HEK293 (cell line): ENCODE data around the gene CDYL2.

ENCODE experiments used
- KLF10 ChIP-seq: fragments of 450-650 bp; IDR thresholded peaks from 2 replicates; pipeline ENCODE4 v1.5.1; 2018; ENCODE audit warnings: missing biosample characterization, mild to moderate bottlenecking, missing genetic modification characterization
- PRDM1 ChIP-seq: fragments of 450-650 bp; formaldehyde crosslinking; IDR thresholded peaks from 2 replicates; pipeline ENCODE4; 2016; ENCODE audit warnings: missing biosample characterization, missing genetic modification characterization
- YY1 ChIP-seq: fragments of 450-650 bp; formaldehyde crosslinking; IDR thresholded peaks from 2 replicates; pipeline ENCODE4 v1.5.1; 2018; ENCODE audit warnings: missing biosample characterization, missing genetic modification characterization
- ZNF175 ChIP-seq: fragments of 450-650 bp; formaldehyde crosslinking; IDR thresholded peaks from 2 replicates; pipeline ENCODE4 v1.5.1; 2016; ENCODE audit warnings: missing biosample characterization, missing genetic modification characterization
- ZNF292 ChIP-seq: fragments of 450-650 bp; formaldehyde crosslinking; IDR thresholded peaks from 2 replicates; pipeline ENCODE4 v1.5.1; 2016; ENCODE audit warnings: low read depth, missing biosample characterization, missing genetic modification characterization, borderline replicate concordance
- TF ChIP-seq, protein P1 (sequence below): fragments of 450-650 bp; formaldehyde crosslinking; IDR thresholded peaks from 2 replicates; pipeline ENCODE4 v1.5.1; 2016; ENCODE audit warnings: missing biosample characterization, missing genetic modification characterization
- TF ChIP-seq, protein P2 (sequence below): fragments of 450-650 bp; formaldehyde crosslinking; IDR thresholded peaks from 2 replicates; pipeline ENCODE4 v1.5.1; 2017; ENCODE audit warnings: missing biosample characterization, missing genetic modification characterization
- TF ChIP-seq, protein P3 (sequence below): fragments of 450-650 bp; formaldehyde crosslinking; IDR thresholded peaks from 2 replicates; pipeline ENCODE4 v1.5.1; 2016; ENCODE audit warnings: missing biosample characterization, missing genetic modification characterization, borderline replicate concordance
- TF ChIP-seq, protein P4 (sequence below): fragments of 450-650 bp; formaldehyde crosslinking; IDR thresholded peaks from 2 replicates; pipeline ENCODE4 v1.5.1; 2016; ENCODE audit warnings: missing biosample characterization, missing genetic modification characterization
- TF ChIP-seq, protein P5 (sequence below): fragments of 450-650 bp; formaldehyde crosslinking; IDR thresholded peaks from 2 replicates; pipeline ENCODE4 v1.5.1; 2016; ENCODE audit warnings: missing biosample characterization, missing genetic modification characterization

DNA sequence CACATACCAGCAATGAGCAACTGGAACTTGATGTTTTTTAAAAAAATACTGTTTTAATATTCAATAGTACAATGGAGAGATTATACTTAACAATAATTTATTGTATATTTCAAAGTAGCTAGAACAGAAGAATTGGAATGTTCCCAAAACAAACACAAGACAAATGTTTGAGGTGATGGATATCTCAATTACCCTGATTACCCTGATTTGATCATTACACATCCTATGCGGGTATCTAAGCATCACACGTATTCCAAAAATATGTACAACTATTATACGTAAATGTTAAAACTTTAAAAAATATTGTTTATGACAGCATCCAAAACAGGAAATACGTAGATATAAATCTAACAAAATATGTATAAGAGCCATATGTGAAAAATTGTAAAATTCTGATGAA is 166.8 kb downstream of the CDYL2 start:
- TF ChIP-seq, protein P1, sequence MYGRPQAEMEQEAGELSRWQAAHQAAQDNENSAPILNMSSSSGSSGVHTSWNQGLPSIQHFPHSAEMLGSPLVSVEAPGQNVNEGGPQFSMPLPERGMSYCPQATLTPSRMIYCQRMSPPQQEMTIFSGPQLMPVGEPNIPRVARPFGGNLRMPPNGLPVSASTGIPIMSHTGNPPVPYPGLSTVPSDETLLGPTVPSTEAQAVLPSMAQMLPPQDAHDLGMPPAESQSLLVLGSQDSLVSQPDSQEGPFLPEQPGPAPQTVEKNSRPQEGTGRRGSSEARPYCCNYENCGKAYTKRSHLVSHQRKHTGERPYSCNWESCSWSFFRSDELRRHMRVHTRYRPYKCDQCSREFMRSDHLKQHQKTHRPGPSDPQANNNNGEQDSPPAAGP (tag by site-specific recombination), result no peak
- TF ChIP-seq YY1 (tag by site-specific recombination), result no peak
- TF ChIP-seq ZNF292 (tag by site-specific recombination), result no peak
- TF ChIP-seq, protein P2, sequence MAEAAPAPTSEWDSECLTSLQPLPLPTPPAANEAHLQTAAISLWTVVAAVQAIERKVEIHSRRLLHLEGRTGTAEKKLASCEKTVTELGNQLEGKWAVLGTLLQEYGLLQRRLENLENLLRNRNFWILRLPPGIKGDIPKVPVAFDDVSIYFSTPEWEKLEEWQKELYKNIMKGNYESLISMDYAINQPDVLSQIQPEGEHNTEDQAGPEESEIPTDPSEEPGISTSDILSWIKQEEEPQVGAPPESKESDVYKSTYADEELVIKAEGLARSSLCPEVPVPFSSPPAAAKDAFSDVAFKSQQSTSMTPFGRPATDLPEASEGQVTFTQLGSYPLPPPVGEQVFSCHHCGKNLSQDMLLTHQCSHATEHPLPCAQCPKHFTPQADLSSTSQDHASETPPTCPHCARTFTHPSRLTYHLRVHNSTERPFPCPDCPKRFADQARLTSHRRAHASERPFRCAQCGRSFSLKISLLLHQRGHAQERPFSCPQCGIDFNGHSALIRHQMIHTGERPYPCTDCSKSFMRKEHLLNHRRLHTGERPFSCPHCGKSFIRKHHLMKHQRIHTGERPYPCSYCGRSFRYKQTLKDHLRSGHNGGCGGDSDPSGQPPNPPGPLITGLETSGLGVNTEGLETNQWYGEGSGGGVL, result no peak
- TF ChIP-seq, protein P3, sequence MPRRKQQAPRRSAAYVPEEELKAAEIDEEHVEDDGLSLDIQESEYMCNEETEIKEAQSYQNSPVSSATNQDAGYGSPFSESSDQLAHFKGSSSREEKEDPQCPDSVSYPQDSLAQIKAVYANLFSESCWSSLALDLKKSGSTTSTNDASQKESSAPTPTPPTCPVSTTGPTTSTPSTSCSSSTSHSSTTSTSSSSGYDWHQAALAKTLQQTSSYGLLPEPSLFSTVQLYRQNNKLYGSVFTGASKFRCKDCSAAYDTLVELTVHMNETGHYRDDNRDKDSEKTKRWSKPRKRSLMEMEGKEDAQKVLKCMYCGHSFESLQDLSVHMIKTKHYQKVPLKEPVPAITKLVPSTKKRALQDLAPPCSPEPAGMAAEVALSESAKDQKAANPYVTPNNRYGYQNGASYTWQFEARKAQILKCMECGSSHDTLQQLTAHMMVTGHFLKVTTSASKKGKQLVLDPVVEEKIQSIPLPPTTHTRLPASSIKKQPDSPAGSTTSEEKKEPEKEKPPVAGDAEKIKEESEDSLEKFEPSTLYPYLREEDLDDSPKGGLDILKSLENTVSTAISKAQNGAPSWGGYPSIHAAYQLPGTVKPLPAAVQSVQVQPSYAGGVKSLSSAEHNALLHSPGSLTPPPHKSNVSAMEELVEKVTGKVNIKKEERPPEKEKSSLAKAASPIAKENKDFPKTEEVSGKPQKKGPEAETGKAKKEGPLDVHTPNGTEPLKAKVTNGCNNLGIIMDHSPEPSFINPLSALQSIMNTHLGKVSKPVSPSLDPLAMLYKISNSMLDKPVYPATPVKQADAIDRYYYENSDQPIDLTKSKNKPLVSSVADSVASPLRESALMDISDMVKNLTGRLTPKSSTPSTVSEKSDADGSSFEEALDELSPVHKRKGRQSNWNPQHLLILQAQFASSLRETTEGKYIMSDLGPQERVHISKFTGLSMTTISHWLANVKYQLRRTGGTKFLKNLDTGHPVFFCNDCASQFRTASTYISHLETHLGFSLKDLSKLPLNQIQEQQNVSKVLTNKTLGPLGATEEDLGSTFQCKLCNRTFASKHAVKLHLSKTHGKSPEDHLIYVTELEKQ (tag by site-specific recombination), result no peak
- TF ChIP-seq, protein P4, sequence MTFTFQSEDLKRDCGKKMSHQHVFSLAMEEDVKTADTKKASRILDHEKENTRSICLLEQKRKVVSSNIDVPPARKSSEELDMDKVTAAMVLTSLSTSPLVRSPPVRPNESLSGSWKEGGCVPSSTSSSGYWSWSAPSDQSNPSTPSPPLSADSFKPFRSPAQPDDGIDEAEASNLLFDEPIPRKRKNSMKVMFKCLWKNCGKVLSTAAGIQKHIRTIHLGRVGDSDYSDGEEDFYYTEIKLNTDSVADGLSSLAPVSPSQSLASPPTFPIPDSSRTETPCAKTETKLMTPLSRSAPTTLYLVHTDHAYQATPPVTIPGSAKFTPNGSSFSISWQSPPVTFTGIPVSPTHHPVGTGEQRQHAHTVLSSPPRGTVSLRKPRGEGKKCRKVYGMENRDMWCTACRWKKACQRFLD, result no peak
- no peak for TF ChIP-seq KLF10 (tag by site-specific recombination)
- no peak for TF ChIP-seq PRDM1 (tag by site-specific recombination)
- TF ChIP-seq, protein P5, sequence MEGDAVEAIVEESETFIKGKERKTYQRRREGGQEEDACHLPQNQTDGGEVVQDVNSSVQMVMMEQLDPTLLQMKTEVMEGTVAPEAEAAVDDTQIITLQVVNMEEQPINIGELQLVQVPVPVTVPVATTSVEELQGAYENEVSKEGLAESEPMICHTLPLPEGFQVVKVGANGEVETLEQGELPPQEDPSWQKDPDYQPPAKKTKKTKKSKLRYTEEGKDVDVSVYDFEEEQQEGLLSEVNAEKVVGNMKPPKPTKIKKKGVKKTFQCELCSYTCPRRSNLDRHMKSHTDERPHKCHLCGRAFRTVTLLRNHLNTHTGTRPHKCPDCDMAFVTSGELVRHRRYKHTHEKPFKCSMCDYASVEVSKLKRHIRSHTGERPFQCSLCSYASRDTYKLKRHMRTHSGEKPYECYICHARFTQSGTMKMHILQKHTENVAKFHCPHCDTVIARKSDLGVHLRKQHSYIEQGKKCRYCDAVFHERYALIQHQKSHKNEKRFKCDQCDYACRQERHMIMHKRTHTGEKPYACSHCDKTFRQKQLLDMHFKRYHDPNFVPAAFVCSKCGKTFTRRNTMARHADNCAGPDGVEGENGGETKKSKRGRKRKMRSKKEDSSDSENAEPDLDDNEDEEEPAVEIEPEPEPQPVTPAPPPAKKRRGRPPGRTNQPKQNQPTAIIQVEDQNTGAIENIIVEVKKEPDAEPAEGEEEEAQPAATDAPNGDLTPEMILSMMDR (tag by site-specific recombination), result no peak
- no peak for TF ChIP-seq ZNF175
